ENCODE data around the gene CAB39L. TPM values are rescaled to one million over a fixed set of nuclear protein-coding genes. Genes with fewer than 3 reads are reported as not detected.
A peak's percentile ranks its signal among the peaks of the same experiment; 100 is the strongest.

CAB39L gene
- total and polyA plus RNA-seq, 5 donors, result 15.4 to 31.7 (median 27.1) TPM

DNA sequence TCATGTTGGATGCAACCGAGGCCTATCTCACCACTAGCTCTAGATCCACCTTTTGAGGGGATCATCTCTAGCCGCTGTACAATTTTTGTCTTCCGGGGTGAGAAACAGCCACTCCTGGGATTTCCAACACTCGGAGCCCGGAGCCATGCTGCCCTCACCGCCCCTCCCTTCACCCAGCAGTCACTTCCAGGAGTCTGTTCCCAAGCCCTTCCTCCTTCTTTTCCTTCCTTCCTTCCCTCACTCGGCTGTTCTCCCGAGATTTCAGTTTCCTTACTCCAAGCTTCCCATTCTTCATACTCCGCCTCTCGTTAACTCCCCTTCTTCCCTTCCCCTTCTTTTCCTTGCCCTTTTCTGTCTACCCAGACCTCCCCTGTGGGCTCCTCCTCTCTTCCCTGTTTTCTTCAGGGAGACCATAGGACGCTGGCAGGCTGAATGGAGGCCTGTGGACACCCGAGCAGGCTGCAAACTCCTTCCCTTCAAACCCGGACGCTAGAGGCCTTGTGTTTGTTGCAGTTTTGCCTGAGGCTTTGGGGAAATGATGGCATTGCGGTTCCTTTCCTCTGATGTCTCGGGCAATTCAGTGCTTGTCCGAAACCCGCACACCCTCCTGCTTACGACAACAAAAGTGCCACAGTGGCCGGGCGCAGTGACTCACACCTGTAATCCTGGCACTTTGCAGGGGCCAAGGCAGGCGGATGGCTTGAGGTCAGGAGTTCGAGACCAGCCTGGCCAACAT, 96.0 kb downstream of the CAB39L start:
- Histone ChIP-seq H3K4me1 (ENCODE audit: control insufficient read depth, insufficient read depth, low read length) (peaks cover 4% of the 10 kb centered on the region), H3K9me3 (ENCODE audit: control insufficient read depth, low read length) (no peaks in the 10 kb centered on the region), H3K4me3 (ENCODE audit: low read length) (no peak overlapping the region), H3K27ac (ENCODE audit: low read length) (no peak overlapping the region), H3K27me3 (ENCODE audit: control insufficient read depth, insufficient read depth) (no peaks in the 10 kb centered on the region)
- DNase-seq (no peak), ATAC-seq (no peak)
- 91% methylated on average over 23 of the region's 23 CpGs for WGBS
- intact Hi-C loops (cut with DNase I), result no loop called here

- DNase-seq (no peak), ATAC-seq (no peak)
- Histone ChIP-seq H3K4me3 (ENCODE audit: low read length) (no peak overlapping the region), H3K27me3 (ENCODE audit: control insufficient read depth, insufficient read depth) (no peaks in the 10 kb centered on the region), H3K9me3 (ENCODE audit: control insufficient read depth, low read length) (no peaks in the 10 kb centered on the region), H3K27ac (ENCODE audit: low read length) (no peak overlapping the region), H3K4me1 (ENCODE audit: control insufficient read depth, insufficient read depth, low read length) (peaks cover 4% of the 10 kb centered on the region)
- 59% methylated on average over 5 of the region's 5 CpGs for WGBS
- intact Hi-C loops (cut with DNase I), result no loop called here
Measured at GRCh38 chr13:49346460-49346859, 97.4 kb downstream of the CAB39L start.

GRCh38 chr13:49343731-49344130, 100.1 kb downstream of the CAB39L start:
- ATAC-seq (no peak), DNase-seq (no peak)
- Histone ChIP-seq H3K4me3 (ENCODE audit: low read length) (no peak overlapping the region), H3K27me3 (ENCODE audit: control insufficient read depth, insufficient read depth) (no peaks in the 10 kb centered on the region), H3K9me3 (ENCODE audit: control insufficient read depth, low read length) (no peaks in the 10 kb centered on the region), H3K4me1 (ENCODE audit: control insufficient read depth, insufficient read depth, low read length) (peaks cover 4% of the 10 kb centered on the region), H3K27ac (ENCODE audit: low read length) (no peak overlapping the region)
- 63% methylated on average over 2 of the region's 2 CpGs for WGBS
- intact Hi-C loops (cut with DNase I), result no loop called here

DNA sequence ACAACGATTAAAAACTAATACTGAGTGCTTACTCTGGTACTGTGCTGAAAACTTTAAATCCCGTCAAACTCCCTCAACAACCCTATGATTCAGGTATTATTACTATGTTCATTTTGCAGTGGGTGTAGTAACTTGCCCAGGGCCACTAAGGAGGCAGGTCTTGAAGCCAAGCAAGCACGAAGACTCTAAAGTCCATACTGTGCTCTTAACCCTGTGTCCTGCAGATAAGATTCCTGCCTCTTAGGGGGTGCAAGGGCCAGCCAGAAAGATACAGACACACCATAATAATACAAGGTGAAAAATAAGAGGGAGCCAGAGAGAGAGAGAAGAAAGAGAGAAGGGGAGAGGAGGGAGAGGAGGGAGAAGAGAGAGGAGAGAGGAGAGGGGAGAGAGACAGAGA, 100.6 kb downstream of the CAB39L start:
- WGBS, result 75% methylated on average over 3 of the region's 3 CpGs
- no peak for DNase-seq

GRCh38 chr13:49342454-49342853, 101.4 kb downstream of the CAB39L start:
- ATAC-seq, result no peak
- 92% methylated on average over 2 of the region's 2 CpGs for WGBS
- no peak overlapping the region for H3K4me3 ChIP-seq (ENCODE audit: low read length)
- H3K27ac ChIP-seq (ENCODE audit: low read length), result no peak overlapping the region
- intact Hi-C loops (cut with DNase I), result no loop called here
- DNase-seq, result no peak
- H3K4me1 ChIP-seq (ENCODE audit: control insufficient read depth, insufficient read depth, low read length), result no peaks in the 10 kb centered on the region
- H3K9me3 ChIP-seq (ENCODE audit: control insufficient read depth, low read length), result no peaks in the 10 kb centered on the region
- H3K27me3 ChIP-seq (ENCODE audit: control insufficient read depth, insufficient read depth), result no peaks in the 10 kb centered on the region

More for the DNA sequence above, 100.6 kb downstream of the CAB39L start:
- Histone ChIP-seq H3K9me3 (ENCODE audit: control insufficient read depth, low read length) (no peaks in the 10 kb centered on the region), H3K4me3 (ENCODE audit: low read length) (no peak overlapping the region), H3K4me1 (ENCODE audit: control insufficient read depth, insufficient read depth, low read length) (peaks cover 4% of the 10 kb centered on the region), H3K27ac (ENCODE audit: low read length) (no peak overlapping the region), H3K27me3 (ENCODE audit: control insufficient read depth, insufficient read depth) (no peaks in the 10 kb centered on the region)
- intact Hi-C loops (cut with DNase I), result no loop called here
- no peak for ATAC-seq

DNA sequence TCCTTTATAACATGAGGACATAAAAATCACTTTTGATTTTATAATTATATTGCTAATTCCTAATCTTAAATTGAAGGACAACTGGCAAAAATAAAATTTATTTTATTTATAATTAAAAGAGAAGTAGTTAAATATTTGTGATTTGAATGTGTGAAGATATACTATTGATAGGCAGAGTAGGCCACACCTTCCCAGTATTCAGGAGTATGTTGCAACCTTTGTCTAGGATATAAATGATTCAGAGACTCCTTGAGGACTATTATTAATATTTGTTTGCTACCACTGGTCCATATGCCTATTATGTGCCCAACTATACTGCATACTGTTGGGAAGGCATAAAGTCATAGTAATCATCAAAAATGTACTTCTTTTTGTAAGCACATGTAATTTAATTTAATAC, 101.9 kb downstream of the CAB39L start:
- no peak overlapping the region for H3K4me3 ChIP-seq (ENCODE audit: low read length)
- ATAC-seq, result no peak
- no peaks in the 10 kb centered on the region for H3K4me1 ChIP-seq (ENCODE audit: control insufficient read depth, insufficient read depth, low read length)
- no peaks in the 10 kb centered on the region for H3K9me3 ChIP-seq (ENCODE audit: control insufficient read depth, low read length)
- intact Hi-C loops (cut with DNase I), result no loop called here
- DNase-seq, result no peak
- H3K27me3 ChIP-seq (ENCODE audit: control insufficient read depth, insufficient read depth), result no peaks in the 10 kb centered on the region
- H3K27ac ChIP-seq (ENCODE audit: low read length), result no peak overlapping the region

DNA sequence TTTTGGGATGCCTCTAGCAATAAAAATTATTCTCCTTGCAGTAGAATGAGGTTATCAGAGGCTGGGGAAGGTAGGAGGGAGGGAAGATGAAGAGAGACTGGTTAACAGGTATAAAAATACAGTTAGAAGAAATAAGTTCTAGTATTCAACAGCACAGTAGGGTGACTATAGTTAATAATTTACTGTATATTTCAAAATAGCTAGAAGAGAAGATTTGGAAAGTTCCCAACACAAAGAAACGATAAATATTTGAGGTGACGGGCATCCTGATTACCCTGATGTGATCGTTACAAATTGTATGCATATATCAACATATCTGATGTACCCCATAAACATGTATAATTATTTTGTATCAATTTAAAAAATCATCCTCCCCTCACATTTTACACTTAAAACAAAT, 102.3 kb downstream of the CAB39L start:
- Histone ChIP-seq H3K27ac (ENCODE audit: low read length) (no peak overlapping the region), H3K9me3 (ENCODE audit: control insufficient read depth, low read length) (no peaks in the 10 kb centered on the region), H3K4me1 (ENCODE audit: control insufficient read depth, insufficient read depth, low read length) (peaks cover under 1% of the 10 kb centered on the region), H3K4me3 (ENCODE audit: low read length) (no peak overlapping the region), H3K27me3 (ENCODE audit: control insufficient read depth, insufficient read depth) (no peaks in the 10 kb centered on the region)
- DNase-seq (no peak), ATAC-seq (no peak)
- 94% methylated on average over 3 of the region's 3 CpGs for WGBS
- intact Hi-C loops (cut with DNase I), result no loop called here

DNA sequence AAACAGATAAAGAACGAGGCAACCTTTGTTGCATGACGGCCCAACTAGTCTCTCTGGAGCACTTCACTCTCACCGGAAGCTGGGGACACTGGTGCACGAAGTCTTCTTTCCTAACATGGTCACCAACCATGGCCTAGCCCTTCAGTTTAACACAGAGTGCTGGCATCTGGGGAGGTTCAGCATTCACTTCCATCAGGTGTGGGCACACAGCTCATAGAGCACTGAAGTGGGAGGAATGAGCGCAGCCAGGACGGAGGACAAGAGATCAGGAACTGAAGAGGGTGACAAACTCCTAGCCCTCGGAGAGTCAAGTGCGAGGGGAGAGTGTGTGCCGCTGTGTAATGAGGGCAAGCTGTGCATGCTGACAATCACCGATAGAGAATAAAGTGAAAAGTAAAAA, 103.7 kb downstream of the CAB39L start:
- peak overlapping the region; percentile 91 for H3K27ac ChIP-seq (ENCODE audit: low read length)
- H3K27me3 ChIP-seq (ENCODE audit: control insufficient read depth, insufficient read depth), result no peaks in the 10 kb centered on the region
- H3K4me3 ChIP-seq (ENCODE audit: low read length), result no peak overlapping the region
- peak; percentile 68 to 85 for ATAC-seq
- peaks cover 1% of the 10 kb centered on the region for H3K4me1 ChIP-seq (ENCODE audit: control insufficient read depth, insufficient read depth, low read length)
- H3K9me3 ChIP-seq (ENCODE audit: control insufficient read depth, low read length), result no peaks in the 10 kb centered on the region
- intact Hi-C loops (cut with DNase I), result no loop called here
- 70% methylated on average over 10 of the region's 10 CpGs for WGBS
- no peak for DNase-seq

GRCh38 chr13:49336655-49337054, 107.2 kb downstream of the CAB39L start:
- Histone ChIP-seq H3K9me3 (ENCODE audit: control insufficient read depth, low read length) (no peaks in the 10 kb centered on the region), H3K27me3 (ENCODE audit: control insufficient read depth, insufficient read depth) (no peaks in the 10 kb centered on the region), H3K4me3 (ENCODE audit: low read length) (no peak overlapping the region), H3K27ac (ENCODE audit: low read length) (no peak overlapping the region), H3K4me1 (ENCODE audit: control insufficient read depth, insufficient read depth, low read length) (peaks cover 1% of the 10 kb centered on the region)
- 76% methylated on average over 4 of the region's 4 CpGs for whole genome bisulfite sequencing
- ATAC-seq (no peak), DNase-seq (no peak)
- intact Hi-C loops (cut with DNase I), result no loop called here

DNA sequence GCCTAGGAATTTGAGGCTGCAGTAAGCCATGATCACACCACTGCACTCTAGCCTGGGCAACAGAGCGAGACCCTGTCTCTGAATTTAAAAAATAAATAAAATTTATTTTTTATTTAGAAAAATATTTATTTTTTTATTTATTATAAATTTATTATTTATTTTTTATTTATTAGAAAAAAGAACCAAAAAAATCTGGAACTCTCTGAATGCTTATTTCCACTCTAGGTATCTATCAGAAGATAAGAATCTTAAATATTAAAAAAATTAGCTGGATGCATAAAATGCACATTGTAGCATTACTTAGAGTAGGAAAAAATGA, 113.4 kb downstream of the CAB39L start:
- no peaks in the 10 kb centered on the region for H3K9me3 ChIP-seq (ENCODE audit: control insufficient read depth, low read length)
- WGBS, result 98% methylated on average over 1 of the region's 1 CpG
- intact Hi-C loops (cut with DNase I), result no loop called here
- no peak for ATAC-seq
- no peak overlapping the region for H3K4me3 ChIP-seq (ENCODE audit: low read length)
- H3K27ac ChIP-seq (ENCODE audit: low read length), result no peak overlapping the region
- DNase-seq, result no peak
- peaks cover 1% of the 10 kb centered on the region for H3K4me1 ChIP-seq (ENCODE audit: control insufficient read depth, insufficient read depth, low read length)
- no peaks in the 10 kb centered on the region for H3K27me3 ChIP-seq (ENCODE audit: control insufficient read depth, insufficient read depth)

DNA sequence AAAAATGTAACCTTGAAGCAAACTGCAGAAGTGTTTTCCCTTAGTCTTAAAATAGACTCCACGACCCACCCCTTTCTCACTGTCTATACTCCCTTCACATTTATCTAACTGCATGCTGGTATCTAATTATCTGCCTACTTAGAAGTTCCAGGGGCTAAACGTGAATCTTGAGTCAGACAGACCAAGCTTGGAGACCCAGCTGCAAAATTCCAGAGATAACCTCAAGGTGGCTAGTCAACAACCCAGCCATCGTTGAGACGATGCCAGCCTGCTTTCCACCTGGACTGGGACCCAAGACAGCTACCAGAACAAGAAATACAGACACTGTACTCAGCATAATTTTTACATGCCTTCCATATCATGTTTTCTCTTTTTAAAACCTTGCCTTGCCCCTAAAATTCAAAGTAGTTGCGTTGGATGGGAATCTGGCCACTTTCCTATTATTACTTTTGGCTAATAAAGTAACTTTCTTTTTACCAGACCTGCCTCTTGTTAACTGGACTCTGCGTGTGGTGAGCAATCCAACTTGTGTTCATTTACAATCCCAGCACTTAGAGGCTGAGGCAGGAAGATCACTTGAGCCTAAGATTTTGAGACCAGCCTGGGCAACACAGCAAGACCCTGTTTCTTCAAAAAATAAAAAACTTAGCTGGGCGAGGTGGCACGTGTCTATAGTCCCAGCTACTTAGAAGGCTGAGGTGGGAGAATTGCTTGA, 113.9 kb downstream of the CAB39L start:
- Histone ChIP-seq H3K9me3 (ENCODE audit: control insufficient read depth, low read length) (no peaks in the 10 kb centered on the region), H3K4me3 (ENCODE audit: low read length) (no peak overlapping the region), H3K27me3 (ENCODE audit: control insufficient read depth, insufficient read depth) (no peaks in the 10 kb centered on the region), H3K4me1 (ENCODE audit: control insufficient read depth, insufficient read depth, low read length) (peaks cover 1% of the 10 kb centered on the region), H3K27ac (ENCODE audit: low read length) (no peak overlapping the region)
- no peak for ATAC-seq
- DNase-seq, result no peak
- intact Hi-C loops (cut with DNase I), result no loop called here
- 57% methylated on average over 8 of the region's 8 CpGs for WGBS
